HEK293 (cell line): ENCODE measurements around the gene THAP2.

Experiments used
- CTCF ChIA-PET: fragments of 350-600 bp; formaldehyde crosslinking; extraction: SDS; loops from one replicate; lab custom pipeline; 2021; ENCODE audit warnings: antibody characterized with exemption; lab: Yijun Ruan, JAX
- POLR2A ChIA-PET: fragments of 300-600 bp; formaldehyde crosslinking; extraction: SDS; loops from one replicate; lab custom pipeline; 2020; ENCODE audit warnings: antibody characterized with exemption, inconsistent platforms; lab: Yijun Ruan, JAX
- H3K27ac ChIP-seq: fragments of 200-500 bp; sonication (Bioruptor generic); 2 replicates; pipeline ENCODE4 v1.5.1; 2014; ENCODE audit warnings: low read depth, low read length, control low read depth, inconsistent platforms; ENCODE audit errors: extremely low read depth
- H3K36me3 ChIP-seq, 2 experiments: fragments of 200-500 bp in 1 of 2; sonication (Bioruptor generic) in 1 of 2; 1 replicate in 1 of 2; 2 replicates in 1 of 2; pipeline ENCODE4 v1.5.1; 2014 to 2017; ENCODE audit warnings: inconsistent platforms in 2 of 2, low read length in 2 of 2; ENCODE audit not compliant: control insufficient read depth in 2 of 2, insufficient read depth in 1 of 2
- H3K4me1 ChIP-seq: fragments of 200-500 bp; sonication (Bioruptor generic); 2 replicates; pipeline ENCODE4 v1.5.1; 2014; ENCODE audit warnings: mild to moderate bottlenecking, low read length, inconsistent platforms; ENCODE audit not compliant: control insufficient read depth, insufficient read depth
- H3K4me3 ChIP-seq: 2 replicates; pipeline ENCODE4 v1.5.1; 2011; ENCODE audit warnings: low read depth, mild to moderate bottlenecking, control low read depth, low read length, moderate library complexity
- H3K9me3 ChIP-seq: fragments of 200-500 bp; sonication (Bioruptor generic); 2 replicates; pipeline ENCODE4 v1.5.1; 2014; ENCODE audit warnings: low read depth, low read length, inconsistent platforms; ENCODE audit not compliant: control insufficient read depth, insufficient read depth
- ATF2 ChIP-seq: fragments of 450-650 bp; formaldehyde crosslinking; IDR thresholded peaks from 2 replicates; pipeline ENCODE4 v1.5.1; 2016; ENCODE audit warnings: missing biosample characterization, missing genetic modification characterization, low read depth
- GLIS2 ChIP-seq: fragments of 450-650 bp; formaldehyde crosslinking; IDR thresholded peaks from 2 replicates; pipeline ENCODE4 v1.5.1; 2016; ENCODE audit warnings: missing biosample characterization, missing genetic modification characterization
- HOXC10 ChIP-seq: sonication (generic); formaldehyde crosslinking; IDR thresholded peaks from 2 replicates; pipeline ENCODE4 v1.8.1; 2023; ENCODE audit warnings: mild to moderate bottlenecking, missing genetic modification reagents
- KLF1 ChIP-seq: fragments of 450-650 bp; formaldehyde crosslinking; IDR thresholded peaks from 2 replicates; pipeline ENCODE4 v1.5.1; 2016; ENCODE audit warnings: missing biosample characterization, missing genetic modification characterization
- MEIS1 ChIP-seq: sonication (generic); formaldehyde crosslinking; IDR thresholded peaks from 2 replicates; pipeline ENCODE4 v1.8.1; 2022; ENCODE audit warnings: missing genetic modification reagents, mild to moderate bottlenecking, borderline replicate concordance
- PRDM6 ChIP-seq: fragments of 450-650 bp; formaldehyde crosslinking; IDR thresholded peaks from 2 replicates; pipeline ENCODE4 v1.5.1; 2017; ENCODE audit warnings: missing biosample characterization, missing genetic modification characterization
- SP2 ChIP-seq: fragments of 450-650 bp; formaldehyde crosslinking; IDR thresholded peaks from 2 replicates; pipeline ENCODE4 v1.5.1; 2016; ENCODE audit warnings: missing biosample characterization, missing genetic modification characterization
- ZBTB17 ChIP-seq: fragments of 450-650 bp; formaldehyde crosslinking; IDR thresholded peaks from 2 replicates; pipeline ENCODE4 v1.5.1; 2016; ENCODE audit warnings: missing biosample characterization, missing genetic modification characterization
- ZBTB8A ChIP-seq: fragments of 450-650 bp; formaldehyde crosslinking; IDR thresholded peaks from 2 replicates; pipeline ENCODE4 v1.5.1; 2016; ENCODE audit warnings: missing biosample characterization, missing genetic modification characterization
- ZFP37 ChIP-seq: fragments of 450-650 bp; formaldehyde crosslinking; IDR thresholded peaks from 2 replicates; pipeline ENCODE4 v1.5.1; 2016; ENCODE audit warnings: missing biosample characterization, missing genetic modification characterization
- ZNF10 ChIP-seq: fragments of 450-650 bp; formaldehyde crosslinking; IDR thresholded peaks from 2 replicates; pipeline ENCODE4 v1.5.1; 2017; ENCODE audit warnings: missing biosample characterization, missing genetic modification characterization
- ZNF114 ChIP-seq: fragments of 450-650 bp; formaldehyde crosslinking; IDR thresholded peaks from 2 replicates; pipeline ENCODE4 v1.5.0; 2017; ENCODE audit warnings: missing biosample characterization, missing genetic modification characterization
- ZNF148 ChIP-seq: fragments of 450-650 bp; formaldehyde crosslinking; IDR thresholded peaks from 2 replicates; pipeline ENCODE4 v1.5.0; 2017; ENCODE audit warnings: missing biosample characterization, missing genetic modification characterization, borderline replicate concordance
- ZNF239 ChIP-seq: fragments of 450-650 bp; formaldehyde crosslinking; IDR thresholded peaks from 2 replicates; pipeline ENCODE4 v1.5.1; 2016; ENCODE audit warnings: missing biosample characterization, missing genetic modification characterization
- ZNF280C ChIP-seq: fragments of 450-650 bp; formaldehyde crosslinking; IDR thresholded peaks from 2 replicates; pipeline ENCODE4 v1.5.1; 2016; ENCODE audit warnings: missing biosample characterization, missing genetic modification characterization
- ZNF354C ChIP-seq: fragments of 450-650 bp; formaldehyde crosslinking; IDR thresholded peaks from 2 replicates; pipeline ENCODE4 v1.5.1; 2016; ENCODE audit warnings: missing biosample characterization, missing genetic modification characterization, low read depth, borderline replicate concordance
- ZNF394 ChIP-seq: fragments of 450-650 bp; formaldehyde crosslinking; IDR thresholded peaks from 2 replicates; pipeline ENCODE4 v1.5.1; 2016; ENCODE audit warnings: missing biosample characterization, missing genetic modification characterization, mild to moderate bottlenecking, moderate library complexity, borderline replicate concordance
- ZNF473 ChIP-seq: fragments of 450-650 bp; formaldehyde crosslinking; IDR thresholded peaks from 2 replicates; pipeline ENCODE4 v1.5.1; 2017; ENCODE audit warnings: missing biosample characterization, missing genetic modification characterization
- ZNF521 ChIP-seq: fragments of 450-650 bp; formaldehyde crosslinking; IDR thresholded peaks from 2 replicates; pipeline ENCODE4 v1.5.1; 2017; ENCODE audit warnings: missing biosample characterization, mild to moderate bottlenecking, missing genetic modification characterization
- ZNF580 ChIP-seq: fragments of 450-650 bp; formaldehyde crosslinking; IDR thresholded peaks from 2 replicates; pipeline ENCODE4 v1.5.1; 2016; ENCODE audit warnings: missing biosample characterization, missing genetic modification characterization
- ZNF600 ChIP-seq: fragments of 450-650 bp; formaldehyde crosslinking; IDR thresholded peaks from 2 replicates; pipeline ENCODE4 v1.5.1; 2016; ENCODE audit warnings: missing biosample characterization, missing genetic modification characterization
- ZNF610 ChIP-seq: fragments of 450-650 bp; formaldehyde crosslinking; IDR thresholded peaks from 2 replicates; pipeline ENCODE4 v1.5.1; 2016; ENCODE audit warnings: missing biosample characterization, missing genetic modification characterization, borderline replicate concordance
- ZNF645 ChIP-seq: fragments of 450-650 bp; formaldehyde crosslinking; IDR thresholded peaks from 2 replicates; pipeline ENCODE4; 2016; ENCODE audit warnings: missing biosample characterization, missing genetic modification characterization
- ZNF664 ChIP-seq: fragments of 450-650 bp; formaldehyde crosslinking; IDR thresholded peaks from 2 replicates; pipeline ENCODE4 v1.5.1; 2016; ENCODE audit warnings: missing biosample characterization, missing genetic modification characterization
- ZNF677 ChIP-seq: fragments of 450-650 bp; IDR thresholded peaks from 2 replicates; pipeline ENCODE4 v1.5.0; 2018; ENCODE audit warnings: missing biosample characterization, mild to moderate bottlenecking, missing genetic modification characterization, moderate library complexity
- ZXDB ChIP-seq: fragments of 450-650 bp; formaldehyde crosslinking; IDR thresholded peaks from 2 replicates; pipeline ENCODE4 v1.5.1; 2016; ENCODE audit warnings: missing biosample characterization, missing genetic modification characterization

THAP2 gene

GRCh38 chr12:71685914-71686657 lies 22.0 kb downstream of the THAP2 start, which contains the start of gene TMEM19 (continued):
- TF ChIP-seq ZNF580 (tag by site-specific recombination): peak; percentile 57; the same call in 1 of the 2 replicates
- TF ChIP-seq ZFP37 (tag by site-specific recombination): 0 out of 2 replicates have a peak, but pooled peaks have one; percentile 37
- TF ChIP-seq ZNF645: no peak
- peak; percentile 82 for TF ChIP-seq GLIS2 (tag by site-specific recombination)
- 0 out of 2 replicates have a peak, but pooled peaks have one; percentile 54 for TF ChIP-seq ZNF610
- TF ChIP-seq ZNF10 (tag by site-specific recombination): 0 out of 2 replicates have a peak, but pooled peaks have one; percentile 10
- TF ChIP-seq ZNF664: no peak
- TF ChIP-seq ATF2 (tag by site-specific recombination): no peak
- peak; percentile 53; the same call in 1 of the 2 replicates for TF ChIP-seq KLF1 (tag by site-specific recombination)
- TF ChIP-seq ZNF600 (tag by site-specific recombination): peak; percentile 29; the same call in 1 of the 2 replicates

GRCh38 chr12:71686658-71687025 lies 22.5 kb downstream of the THAP2 start:
- Histone ChIP-seq H3K4me3 (peak overlapping the region; percentile 97), H3K27ac (peak overlapping the region; percentile 83; the same call in 1 of the 2 replicates), H3K4me1 (0 out of 2 replicates have a peak, but pooled peaks cover 3% of the 10 kb centered on the region), H3K9me3 (no peaks in the 10 kb centered on the region), H3K36me3 (peaks cover 2 to 5% of the 10 kb centered on the region in 2 experiments; a peak in 2 of 3 replicates)
- POLR2A ChIA-PET: interaction anchor here (1.3 to 5.1 kb wide), 10 partner anchors 9 to 68 kb away, joined by 4 to 90 read pairs (median 8); partner anchors contain the start of genes RAB21, THAP2 and ZFC3H1
- CTCF ChIA-PET: interaction anchor here (1.0 to 4.1 kb wide), 5 partner anchors 9 to 159 kb away, joined by 3 to 17 read pairs (median 5); no protein-coding TSS in a partner anchor
- TF ChIP-seq ZBTB8A (tag by site-specific recombination) (no peak), ZNF677 (no peak), ZXDB (no peak), ZNF280C (tag by site-specific recombination) (no peak), HOXC10 (no peak), ZNF521 (tag by site-specific recombination) (no peak), ZNF473 (tag by site-specific recombination) (no peak), ZNF394 (no peak), ZNF148 (tag by site-specific recombination) (no peak), ZNF354C (tag by site-specific recombination) (no peak), PRDM6 (no peak; the same call in 1 of the 2 replicates), ZNF114 (no peak), ZBTB17 (no peak), SP2 (tag by site-specific recombination) (no peak), ZNF239 (tag by site-specific recombination) (no peak), MEIS1 (CRISPR knock-in tag) (no peak)
